ENCODE data around the gene STK10.

DNA sequence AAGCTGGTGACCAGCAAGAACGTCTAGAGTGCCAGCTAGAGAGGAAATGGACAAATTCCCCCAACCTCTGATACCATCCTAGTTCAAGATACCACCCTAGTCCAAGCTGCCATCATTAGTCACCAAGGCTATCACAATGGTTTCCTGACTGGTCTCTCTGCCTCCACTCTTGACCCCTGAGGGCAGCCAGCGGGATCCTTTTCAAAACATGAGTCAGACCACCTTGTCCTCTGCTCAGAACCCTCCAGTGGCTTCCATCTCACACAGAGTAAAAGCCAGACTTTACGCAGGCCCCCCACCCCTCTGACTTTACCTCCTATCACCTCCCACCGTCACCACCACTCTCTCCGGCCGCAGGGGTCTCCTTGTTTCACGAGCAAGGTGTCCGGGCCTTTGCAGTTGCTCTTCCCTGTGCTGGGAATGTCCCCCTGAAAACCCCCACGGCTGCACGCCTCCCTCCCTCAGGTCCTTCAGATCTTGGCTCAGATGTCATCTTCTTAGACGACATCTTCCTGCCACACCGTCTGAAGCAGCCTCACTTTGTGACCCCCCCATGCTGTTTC is 139.4 kb downstream of the STK10 start:
- TF ChIP-seq, protein P1, sequence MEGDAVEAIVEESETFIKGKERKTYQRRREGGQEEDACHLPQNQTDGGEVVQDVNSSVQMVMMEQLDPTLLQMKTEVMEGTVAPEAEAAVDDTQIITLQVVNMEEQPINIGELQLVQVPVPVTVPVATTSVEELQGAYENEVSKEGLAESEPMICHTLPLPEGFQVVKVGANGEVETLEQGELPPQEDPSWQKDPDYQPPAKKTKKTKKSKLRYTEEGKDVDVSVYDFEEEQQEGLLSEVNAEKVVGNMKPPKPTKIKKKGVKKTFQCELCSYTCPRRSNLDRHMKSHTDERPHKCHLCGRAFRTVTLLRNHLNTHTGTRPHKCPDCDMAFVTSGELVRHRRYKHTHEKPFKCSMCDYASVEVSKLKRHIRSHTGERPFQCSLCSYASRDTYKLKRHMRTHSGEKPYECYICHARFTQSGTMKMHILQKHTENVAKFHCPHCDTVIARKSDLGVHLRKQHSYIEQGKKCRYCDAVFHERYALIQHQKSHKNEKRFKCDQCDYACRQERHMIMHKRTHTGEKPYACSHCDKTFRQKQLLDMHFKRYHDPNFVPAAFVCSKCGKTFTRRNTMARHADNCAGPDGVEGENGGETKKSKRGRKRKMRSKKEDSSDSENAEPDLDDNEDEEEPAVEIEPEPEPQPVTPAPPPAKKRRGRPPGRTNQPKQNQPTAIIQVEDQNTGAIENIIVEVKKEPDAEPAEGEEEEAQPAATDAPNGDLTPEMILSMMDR (conservative IDR thresholded peaks at IDR 0.05; ENCODE audit: low read depth, low read length) = no peak
- TF ChIP-seq EZH2 (IDR thresholded peaks at IDR 0.05; ENCODE audit: low read length, unreplicated experiment) (no peak), EZH2phosphoT487 (IDR thresholded peaks at IDR 0.05; ENCODE audit: borderline replicate concordance, low read length) (no peak)

Data from PC-3 (cell line).